Neural progenitor cell (in vitro differentiated cells): ENCODE results near the gene ZC3H18. TPM values are rescaled to one million over a fixed set of nuclear protein-coding genes. Genes with fewer than 3 reads are reported as not detected.

ENCODE experiments used
- DNase-seq: peaks from one replicate; pipeline ENCODE4 v3.0.0-alpha.2; 2016; ENCODE audit warnings: low spot score
- H2AFZ ChIP-seq: fragments of 200-600 bp; sonication (generic); replicated peaks from 2 replicates; pipeline ENCODE4 v1.6.1; 2016; ENCODE audit warnings: antibody characterized with exemption
- H3F3A ChIP-seq: fragments of 200-600 bp; sonication (generic); 2 replicates; pipeline ENCODE4 v1.6.1; 2016; ENCODE audit warnings: antibody characterized with exemption, low read depth
- H3K27ac ChIP-seq: fragments of 200-600 bp; sonication (generic); 2 replicates; pipeline ENCODE4 v1.5.1; 2016; ENCODE audit warnings: mild to moderate bottlenecking
- H3K27me3 ChIP-seq: fragments of 200-600 bp; sonication (generic); 2 replicates; pipeline ENCODE4 v1.6.1; 2016; ENCODE audit warnings: mild to moderate bottlenecking, moderate library complexity
- H3K36me3 ChIP-seq: fragments of 200-600 bp; sonication (generic); 2 replicates; pipeline ENCODE4 v1.5.1; 2016
- H3K4me1 ChIP-seq: fragments of 200-600 bp; sonication (generic); 2 replicates; pipeline ENCODE4 v1.6.1; 2016; ENCODE audit warnings: mixed run types
- H3K4me2 ChIP-seq: fragments of 200-600 bp; sonication (generic); 2 replicates; pipeline ENCODE4 v1.6.1; 2016
- H3K4me3 ChIP-seq: fragments of 200-600 bp; sonication (generic); 2 replicates; pipeline ENCODE4 v1.5.1; 2016
- H3K79me2 ChIP-seq: fragments of 200-600 bp; sonication (generic); 2 replicates; pipeline ENCODE4 v1.6.1; 2016; ENCODE audit warnings: low read depth
- H3K9ac ChIP-seq: fragments of 200-600 bp; sonication (generic); 2 replicates; pipeline ENCODE4 v1.6.1; 2016
- H3K9me3 ChIP-seq: fragments of 200-600 bp; sonication (generic); 2 replicates; pipeline ENCODE4 v1.5.1; 2016; ENCODE audit warnings: low read depth
- H4K20me1 ChIP-seq: fragments of 200-600 bp; sonication (generic); 2 replicates; pipeline ENCODE4 v1.6.1; 2016; ENCODE audit warnings: low read depth
- H3K27ac Mint-ChIP-seq: 3 replicates; pipeline ENCODE4 v1.8.0; 2021; ENCODE audit warnings: mixed read lengths
- H3K27me3 Mint-ChIP-seq: 2 replicates; pipeline ENCODE4 v1.8.0; 2022; ENCODE audit warnings: low read depth, mild to moderate bottlenecking, inconsistent platforms, moderate library complexity, mixed read lengths; ENCODE audit not compliant: insufficient read depth
- H3K36me3 Mint-ChIP-seq: 3 replicates; pipeline ENCODE4 v1.8.0; 2021; ENCODE audit warnings: mixed read lengths
- H3K4me1 Mint-ChIP-seq: 3 replicates; pipeline ENCODE4 v1.8.0; 2021; ENCODE audit warnings: mixed read lengths
- H3K4me3 Mint-ChIP-seq: 3 replicates; pipeline ENCODE4 v1.8.0; 2021; ENCODE audit warnings: mild to moderate bottlenecking, moderate library complexity, mixed read lengths
- H3K9me3 Mint-ChIP-seq: 3 replicates; pipeline ENCODE4 v1.8.0; 2020; ENCODE audit warnings: mixed read lengths
- CTCF ChIP-seq: fragments of 200-600 bp; sonication (generic); IDR thresholded peaks from 2 replicates; pipeline ENCODE4 v1.5.1; 2017; ENCODE audit warnings: antibody characterized with exemption, mild to moderate bottlenecking
- EZH2 ChIP-seq: fragments of 200-600 bp; sonication (generic); IDR thresholded peaks from 2 replicates; pipeline ENCODE4 v1.6.1; 2017; ENCODE audit warnings: antibody characterized with exemption, mild to moderate bottlenecking, moderate library complexity
- EZH2phosphoT487 ChIP-seq: fragments of 200-600 bp; sonication (generic); IDR thresholded peaks from 2 replicates; pipeline ENCODE4 v1.6.1; 2017; ENCODE audit warnings: antibody characterized with exemption
- total RNA-seq: library from RNA; depleted of rRNA; stranded (reverse); fragments of >200 nt; gene quantifications from 2 replicates; pipeline ENCODE4 v1.2.3, GENCODE V29; 2015; ENCODE audit warnings: low replicate concordance

ZC3H18 gene
- total RNA-seq, 1 donor from 2014 or later: 24.2 TPM

- no peak overlapping the region for H3K9ac ChIP-seq
- no peak overlapping the region for H2AFZ ChIP-seq
- TF ChIP-seq CTCF (peak; percentile 52), EZH2phosphoT487 (no peak)
- H3K36me3 Mint-ChIP-seq: peaks cover 4% of the 10 kb centered on the region
- H3K27me3 ChIP-seq: peaks cover 46% of the 10 kb centered on the region
- peaks cover 9% of the 10 kb centered on the region for H3K27me3 Mint-ChIP-seq
- H3K36me3 ChIP-seq: no peaks in the 10 kb centered on the region
- H3K9me3 ChIP-seq: no peaks in the 10 kb centered on the region
- peaks cover 4% of the 10 kb centered on the region for H3K4me1 Mint-ChIP-seq
- H3K4me1 ChIP-seq: peaks cover 4% of the 10 kb centered on the region
- no peaks in the 10 kb centered on the region for H3K9me3 Mint-ChIP-seq
- H3F3A ChIP-seq: peaks cover 29% of the 10 kb centered on the region
- no peak overlapping the region for H3K27ac Mint-ChIP-seq
- DNase-seq: peak; percentile 69
- H4K20me1 ChIP-seq: peaks cover 30% of the 10 kb centered on the region
- no peak overlapping the region for H3K4me3 Mint-ChIP-seq
- peak overlapping the region; percentile 62 for H3K4me3 ChIP-seq
- no peaks in the 10 kb centered on the region for H3K79me2 ChIP-seq
- peak overlapping the region; percentile 95 for H3K4me2 ChIP-seq
- H3K27ac ChIP-seq: no peak overlapping the region
Observed at GRCh38 chr16:88633684-88634140, 63.5 kb downstream of the ZC3H18 start.

- Histone ChIP-seq H3K79me2 (no peaks in the 10 kb centered on the region), H3F3A (peaks cover 26% of the 10 kb centered on the region), H3K9me3 (no peaks in the 10 kb centered on the region), H3K9ac (no peak overlapping the region), H3K4me2 (peak overlapping the region; percentile 95), H2AFZ (no peak overlapping the region), H3K4me3 (peak overlapping the region; percentile 62), H3K27me3 (peaks cover 53% of the 10 kb centered on the region), H3K4me1 (peaks cover 4% of the 10 kb centered on the region), H3K27ac (no peak overlapping the region), H4K20me1 (peaks cover 30% of the 10 kb centered on the region), H3K36me3 (no peaks in the 10 kb centered on the region)
- Mint-ChIP-seq H3K4me1 (peaks cover 4% of the 10 kb centered on the region), H3K27me3 (peaks cover 9% of the 10 kb centered on the region), H3K9me3 (no peaks in the 10 kb centered on the region), H3K27ac (no peak overlapping the region), H3K36me3 (peaks cover 4% of the 10 kb centered on the region), H3K4me3 (no peak overlapping the region)
- no peak for TF ChIP-seq EZH2phosphoT487
- no peak for TF ChIP-seq CTCF
- peak; percentile 54 for TF ChIP-seq EZH2
- peak; percentile 83 for DNase-seq
Observed at GRCh38 chr16:88634141-88634993, 64.2 kb downstream of the ZC3H18 start.

- H3K27ac ChIP-seq: no peak overlapping the region
- no peaks in the 10 kb centered on the region for H3K79me2 ChIP-seq
- H3K4me2 ChIP-seq: peak overlapping the region; percentile 95
- peaks cover 10% of the 10 kb centered on the region for H3K27me3 Mint-ChIP-seq
- TF ChIP-seq EZH2: no peak
- no peak for TF ChIP-seq CTCF
- TF ChIP-seq EZH2phosphoT487: no peak
- H4K20me1 ChIP-seq: peaks cover 29% of the 10 kb centered on the region
- H3K4me3 Mint-ChIP-seq: peak overlapping the region; percentile 71
- H3K36me3 ChIP-seq: no peaks in the 10 kb centered on the region
- H3K4me1 ChIP-seq: peaks cover 4% of the 10 kb centered on the region
- peaks cover 4% of the 10 kb centered on the region for H3K4me1 Mint-ChIP-seq
- no peak overlapping the region for H3K27ac Mint-ChIP-seq
- H3K27me3 ChIP-seq: peaks cover 61% of the 10 kb centered on the region
- peak overlapping the region; percentile 62 for H3K4me3 ChIP-seq
- no peak overlapping the region for H2AFZ ChIP-seq
- H3K9me3 ChIP-seq: no peaks in the 10 kb centered on the region
- H3K9me3 Mint-ChIP-seq: no peaks in the 10 kb centered on the region
- no peak for DNase-seq
- peaks cover 26% of the 10 kb centered on the region for H3F3A ChIP-seq
- H3K9ac ChIP-seq: no peak overlapping the region
- peaks cover 2% of the 10 kb centered on the region for H3K36me3 Mint-ChIP-seq
Observed at GRCh38 chr16:88634994-88635670, 64.9 kb downstream of the ZC3H18 start.
